Loucy (cell line): ENCODE data around the gene SQOR.
A peak's percentile ranks its signal among the peaks of the same experiment; 100 is the strongest.

Source experiments
- H2AFZ ChIP-seq: fragments of 200-600 bp; sonication (generic); 2 replicates; pipeline ENCODE4 v1.6.0; 2016; ENCODE audit warnings: antibody characterized with exemption, mild to moderate bottlenecking, low read length, moderate library complexity
- H3F3A ChIP-seq: fragments of 200-600 bp; 2 replicates; pipeline ENCODE4 v1.6.0; 2016; ENCODE audit warnings: antibody characterized with exemption, low read depth, mild to moderate bottlenecking
- H3K27me3 ChIP-seq: fragments of 200-600 bp; sonication (generic); 2 replicates; pipeline ENCODE4 v1.6.1; 2014; ENCODE audit warnings: low read length, mild to moderate bottlenecking; ENCODE audit not compliant: insufficient read depth, poor library complexity, severe bottlenecking
- H3K36me3 ChIP-seq: fragments of 200-600 bp; sonication (generic); 2 replicates; pipeline ENCODE4 v1.6.1; 2016; ENCODE audit warnings: low read length; ENCODE audit not compliant: insufficient read depth
- H3K4me1 ChIP-seq: fragments of 200-600 bp; sonication (generic); 2 replicates; pipeline ENCODE4 v1.5.1; 2014; ENCODE audit warnings: low read length, mild to moderate bottlenecking; ENCODE audit not compliant: insufficient read depth, poor library complexity, severe bottlenecking
- H3K4me2 ChIP-seq: fragments of 200-600 bp; sonication (generic); 2 replicates; pipeline ENCODE4 v1.6.0; 2014; ENCODE audit warnings: antibody characterized with exemption, low read length, low read depth, mild to moderate bottlenecking; ENCODE audit not compliant: poor library complexity, severe bottlenecking
- H3K4me3 ChIP-seq: fragments of 200-600 bp; sonication (generic); 2 replicates; pipeline ENCODE4 v1.5.1; 2014; ENCODE audit warnings: low read length, mild to moderate bottlenecking, mixed read lengths; ENCODE audit not compliant: poor library complexity, severe bottlenecking
- H3K79me2 ChIP-seq: fragments of 200-600 bp; sonication (generic); 2 replicates; pipeline ENCODE4 v1.6.1; 2014; ENCODE audit warnings: low read length; ENCODE audit not compliant: insufficient read depth
- H3K9ac ChIP-seq: fragments of 200-600 bp; sonication (generic); 2 replicates; pipeline ENCODE4 v1.6.0; 2014; ENCODE audit warnings: mild to moderate bottlenecking, low read depth, low read length, moderate library complexity; ENCODE audit not compliant: poor library complexity, severe bottlenecking
- H3K9me2 ChIP-seq: fragments of 200-600 bp; sonication (generic); replicated peaks from 2 replicates; pipeline ENCODE4 v1.6.1; 2016; ENCODE audit warnings: low read depth, low read length, mixed read lengths
- H3K9me3 ChIP-seq: fragments of 200-600 bp; sonication (generic); 2 replicates; pipeline ENCODE4 v1.6.1; 2014; ENCODE audit warnings: mild to moderate bottlenecking, antibody characterized with exemption, low read length, low read depth; ENCODE audit not compliant: insufficient read depth
- H4K20me1 ChIP-seq: fragments of 200-600 bp; sonication (generic); 2 replicates; pipeline ENCODE4 v1.6.0; 2014; ENCODE audit warnings: antibody characterized with exemption, low read length, mild to moderate bottlenecking; ENCODE audit not compliant: insufficient read depth, poor library complexity, severe bottlenecking
- CTCF ChIP-seq: fragments of 200-600 bp; sonication (generic); conservative IDR thresholded peaks from 2 replicates; pipeline ENCODE4 v1.5.1; 2014; ENCODE audit warnings: mild to moderate bottlenecking, antibody characterized with exemption, low read length
- EZH2phosphoT487 ChIP-seq: fragments of 200-600 bp; IDR thresholded peaks from 2 replicates; pipeline ENCODE4 v1.6.1; 2018; ENCODE audit warnings: antibody characterized with exemption, mild to moderate bottlenecking, moderate library complexity, borderline replicate concordance

SQOR gene

GRCh38 chr15:45714590-45715488, 80.0 kb downstream of the SQOR start:
- no peaks in the 10 kb centered on the region for H3K27me3 ChIP-seq
- H4K20me1 ChIP-seq: no peaks in the 10 kb centered on the region
- no peak overlapping the region for H3K4me3 ChIP-seq
- H3K79me2 ChIP-seq: no peaks in the 10 kb centered on the region
- H3K4me1 ChIP-seq: no peaks in the 10 kb centered on the region
- H2AFZ ChIP-seq: no peak overlapping the region
- no peak overlapping the region for H3K9ac ChIP-seq
- no peak overlapping the region for H3K4me2 ChIP-seq
- TF ChIP-seq EZH2phosphoT487: no peak
- TF ChIP-seq CTCF: peak; percentile 94
- H3K9me2 ChIP-seq: no peaks in the 10 kb centered on the region
- H3F3A ChIP-seq: no peaks in the 10 kb centered on the region
- H3K36me3 ChIP-seq: no peaks in the 10 kb centered on the region
- H3K9me3 ChIP-seq: no peaks in the 10 kb centered on the region

GRCh38 chr15:45715528-45715927, 80.7 kb downstream of the SQOR start:
- no peaks in the 10 kb centered on the region for H3K79me2 ChIP-seq
- no peaks in the 10 kb centered on the region for H3K27me3 ChIP-seq
- no peak for TF ChIP-seq EZH2phosphoT487
- TF ChIP-seq CTCF: peak; percentile 57

GRCh38 chr15:45719490-45719889, 84.7 kb downstream of the SQOR start:
- Histone ChIP-seq H2AFZ (no peak overlapping the region), H4K20me1 (no peaks in the 10 kb centered on the region), H3K9ac (no peak overlapping the region), H3K4me2 (no peak overlapping the region), H3F3A (no peaks in the 10 kb centered on the region), H3K9me3 (no peaks in the 10 kb centered on the region), H3K4me3 (no peak overlapping the region), H3K9me2 (no peaks in the 10 kb centered on the region), H3K36me3 (no peaks in the 10 kb centered on the region), H3K4me1 (no peaks in the 10 kb centered on the region), H3K27me3 (no peaks in the 10 kb centered on the region), H3K79me2 (no peaks in the 10 kb centered on the region)
- TF ChIP-seq CTCF: no peak
- TF ChIP-seq EZH2phosphoT487: no peak

More at GRCh38 chr15:45715528-45715927, 80.7 kb downstream of the SQOR start:
- no peak overlapping the region for H3K4me3 ChIP-seq
- H3K9me2 ChIP-seq: no peaks in the 10 kb centered on the region
- H2AFZ ChIP-seq: peak overlapping the region; percentile 73
- H3K9ac ChIP-seq: no peak overlapping the region
- no peaks in the 10 kb centered on the region for H3K36me3 ChIP-seq
- H3K4me1 ChIP-seq: no peaks in the 10 kb centered on the region
- no peaks in the 10 kb centered on the region for H4K20me1 ChIP-seq
- H3K9me3 ChIP-seq: no peaks in the 10 kb centered on the region
- H3K4me2 ChIP-seq: no peak overlapping the region
- H3F3A ChIP-seq: no peaks in the 10 kb centered on the region
